ENCODE results near the gene NTNG1. TPM values are rescaled to one million over a fixed set of nuclear protein-coding genes. Genes with fewer than 3 reads are reported as not detected.

Gene NTNG1
- total RNA-seq, 1 experiment from 2014 or later: 1.5 TPM

DNA sequence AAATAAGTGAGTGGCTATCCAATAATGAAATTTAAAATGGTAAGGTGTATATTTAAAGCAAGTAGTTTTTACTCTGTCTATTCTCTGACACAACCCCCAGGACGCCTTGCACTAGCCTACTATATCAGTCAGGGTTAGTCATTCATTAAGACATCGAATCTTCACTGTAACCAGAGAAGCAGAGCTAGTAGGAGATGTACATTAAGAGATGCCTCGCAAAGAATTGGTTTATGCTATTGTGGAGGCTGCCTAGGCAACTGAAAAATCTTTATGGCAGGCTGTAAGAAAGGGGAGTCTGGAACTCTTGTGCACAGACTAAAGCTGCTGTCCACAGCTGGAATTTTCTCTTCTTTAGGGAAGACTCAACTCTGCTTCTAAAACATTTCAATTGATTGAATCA, 28.8 kb downstream of the NTNG1 start:
- H2BK5ac ChIP-seq (ENCODE audit: insufficient read length, low read length): no peak overlapping the region
- H3K27me3 Mint-ChIP-seq (ENCODE audit: low read depth): no peaks in the 10 kb centered on the region
- H3K79me2 ChIP-seq (ENCODE audit: insufficient read depth, low read length): no peaks in the 10 kb centered on the region
- H3K23ac ChIP-seq (ENCODE audit: insufficient read length, low read depth, low read length): no peak overlapping the region
- H3K27me3 ChIP-seq (ENCODE audit: insufficient read depth, low read length): no peaks in the 10 kb centered on the region
- no peak overlapping the region for H2AK5ac ChIP-seq (ENCODE audit: insufficient read length, low read length)
- no peak overlapping the region for H2AFZ ChIP-seq (ENCODE audit: low read length)
- no peak overlapping the region for H4K8ac ChIP-seq (replicated peaks; ENCODE audit: insufficient read length, low read depth, low read length)
- H3K9me3 ChIP-seq (ENCODE audit: control insufficient read depth, low read depth, low read length): no peaks in the 10 kb centered on the region
- H3K18ac ChIP-seq (ENCODE audit: insufficient read length, low read depth, low read length): no peak overlapping the region
- no peak overlapping the region for H4K91ac ChIP-seq (ENCODE audit: insufficient read length, low read depth, low read length)
- TF ChIP-seq, protein P1, sequence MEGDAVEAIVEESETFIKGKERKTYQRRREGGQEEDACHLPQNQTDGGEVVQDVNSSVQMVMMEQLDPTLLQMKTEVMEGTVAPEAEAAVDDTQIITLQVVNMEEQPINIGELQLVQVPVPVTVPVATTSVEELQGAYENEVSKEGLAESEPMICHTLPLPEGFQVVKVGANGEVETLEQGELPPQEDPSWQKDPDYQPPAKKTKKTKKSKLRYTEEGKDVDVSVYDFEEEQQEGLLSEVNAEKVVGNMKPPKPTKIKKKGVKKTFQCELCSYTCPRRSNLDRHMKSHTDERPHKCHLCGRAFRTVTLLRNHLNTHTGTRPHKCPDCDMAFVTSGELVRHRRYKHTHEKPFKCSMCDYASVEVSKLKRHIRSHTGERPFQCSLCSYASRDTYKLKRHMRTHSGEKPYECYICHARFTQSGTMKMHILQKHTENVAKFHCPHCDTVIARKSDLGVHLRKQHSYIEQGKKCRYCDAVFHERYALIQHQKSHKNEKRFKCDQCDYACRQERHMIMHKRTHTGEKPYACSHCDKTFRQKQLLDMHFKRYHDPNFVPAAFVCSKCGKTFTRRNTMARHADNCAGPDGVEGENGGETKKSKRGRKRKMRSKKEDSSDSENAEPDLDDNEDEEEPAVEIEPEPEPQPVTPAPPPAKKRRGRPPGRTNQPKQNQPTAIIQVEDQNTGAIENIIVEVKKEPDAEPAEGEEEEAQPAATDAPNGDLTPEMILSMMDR (conservative IDR thresholded peaks at IDR 0.05): no peak
- peaks cover 3 to 7% of the 10 kb centered on the region in 2 experiments; a peak in 4 of 5 replicates for H3K9me3 Mint-ChIP-seq
- peaks cover 12 to 16% of the 10 kb centered on the region in 2 experiments for H3K4me1 Mint-ChIP-seq
- no peak overlapping the region for H3K27ac Mint-ChIP-seq
- H3K56ac ChIP-seq (ENCODE audit: insufficient read length, low read depth, low read length): no peak overlapping the region
- H3K36me3 Mint-ChIP-seq (ENCODE audit: insufficient read depth in 1 of 3, low read depth in 3 of 3): peaks cover 0 to 3% (median 0%) of the 10 kb centered on the region in 3 experiments; a peak in 2 of 7 replicates
- no peak overlapping the region for H3K9ac ChIP-seq (ENCODE audit: extremely low read depth, insufficient read length, low read length)
- H3K23me2 ChIP-seq (ENCODE audit: insufficient read length, low read depth, low read length, poor library complexity, severe bottlenecking): no peaks in the 10 kb centered on the region
- no peak overlapping the region for H3K4me3 Mint-ChIP-seq
- H3T11ph ChIP-seq (ENCODE audit: low read length): no peak overlapping the region
- no peak overlapping the region for H4K5ac ChIP-seq (ENCODE audit: insufficient read length, low read depth, low read length)
- H4K20me1 ChIP-seq (ENCODE audit: control insufficient read depth, insufficient read depth, insufficient read length): no peaks in the 10 kb centered on the region
- no peak overlapping the region for H3K4me2 ChIP-seq (ENCODE audit: insufficient read depth, insufficient read length, low read length)
- H2BK15ac ChIP-seq (ENCODE audit: low read depth, low read length): no peak overlapping the region
- H2BK120ac ChIP-seq (ENCODE audit: low read depth, low read length, poor library complexity, severe bottlenecking): no peak overlapping the region
- no peaks in the 10 kb centered on the region for H3K4me1 ChIP-seq (ENCODE audit: insufficient read depth, low read length)
- WGBS (ENCODE audit: extremely low coverage, insufficient read length, low lambda C conversion rate): no CpG with 5 or more reads among the region's 3 CpGs
- no peak overlapping the region for H2BK12ac ChIP-seq (ENCODE audit: insufficient read length, low read depth, low read length)
- H3K79me1 ChIP-seq (ENCODE audit: insufficient read depth, low read depth, low read length, poor library complexity, severe bottlenecking): no peaks in the 10 kb centered on the region
- H3K4ac ChIP-seq (ENCODE audit: low read depth, low read length): no peak overlapping the region
- H3K27ac ChIP-seq (ENCODE audit: insufficient read length, low read depth, low read length): no peak overlapping the region
- DNase-seq: no peak
- H3K14ac ChIP-seq (ENCODE audit: insufficient read depth, low read length): no peak overlapping the region
- no peak overlapping the region for H2BK20ac ChIP-seq (ENCODE audit: low read depth, low read length, poor library complexity, severe bottlenecking)
